Measurements from ENCODE around the gene NEDD8.

- TF ChIP-seq CTCF (IDR thresholded peaks at IDR 0.05; ENCODE audit: low read depth, low read length), result no peak
- no peak for TF ChIP-seq POLR2A (IDR thresholded peaks at IDR 0.05; ENCODE audit: extremely low read depth, insufficient read length)
Observed at GRCh38 chr14:24228902-24229301, 3.3 kb downstream of the NEDD8 start.

Data from NB4 (cell line).